HL-60/S4 treated with phorbol 12-myristate 13-acetate at 8.2 ng/mL for 4 days and 3 days (cell line): ENCODE results near the gene COL24A1.

ENCODE experiments used
- in situ Hi-C: fragments of 300-500 bp; cut with MboI; formaldehyde crosslinking; loops from 2 replicates; pipeline ENCODE4 v1.15.0; 2022; ENCODE audit warnings: low sequenced_read_pairs

Gene COL24A1

GRCh38 chr1:85705940-85706339, 450.6 kb downstream of the COL24A1 start:
- in situ Hi-C loops = no loop called here

GRCh38 chr1:85700422-85700821, 456.1 kb downstream of the COL24A1 start:
- in situ Hi-C loops = no loop called here

DNA sequence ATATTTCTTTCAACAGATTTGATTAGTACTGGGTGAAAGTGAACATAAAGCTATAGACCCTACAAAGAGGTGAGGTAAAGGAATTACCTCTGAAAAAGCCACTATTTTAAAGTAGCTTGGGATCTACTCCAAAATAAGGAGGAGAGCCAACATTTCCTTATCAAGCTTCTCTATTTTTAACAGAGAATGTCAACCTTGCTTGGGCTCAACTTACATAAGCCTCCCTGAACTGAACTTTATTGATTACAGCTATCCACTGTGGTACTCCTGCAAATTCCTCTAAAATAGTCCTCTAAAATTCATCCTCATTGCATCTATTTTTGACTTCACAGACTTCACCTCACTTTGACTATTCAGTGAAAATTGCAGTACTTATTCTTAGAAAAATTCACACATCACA, 458.7 kb downstream of the COL24A1 start:
- in situ Hi-C loops = no loop called here

GRCh38 chr1:85692730-85693314, 463.8 kb downstream of the COL24A1 start:
- in situ Hi-C loops = no loop called here

DNA sequence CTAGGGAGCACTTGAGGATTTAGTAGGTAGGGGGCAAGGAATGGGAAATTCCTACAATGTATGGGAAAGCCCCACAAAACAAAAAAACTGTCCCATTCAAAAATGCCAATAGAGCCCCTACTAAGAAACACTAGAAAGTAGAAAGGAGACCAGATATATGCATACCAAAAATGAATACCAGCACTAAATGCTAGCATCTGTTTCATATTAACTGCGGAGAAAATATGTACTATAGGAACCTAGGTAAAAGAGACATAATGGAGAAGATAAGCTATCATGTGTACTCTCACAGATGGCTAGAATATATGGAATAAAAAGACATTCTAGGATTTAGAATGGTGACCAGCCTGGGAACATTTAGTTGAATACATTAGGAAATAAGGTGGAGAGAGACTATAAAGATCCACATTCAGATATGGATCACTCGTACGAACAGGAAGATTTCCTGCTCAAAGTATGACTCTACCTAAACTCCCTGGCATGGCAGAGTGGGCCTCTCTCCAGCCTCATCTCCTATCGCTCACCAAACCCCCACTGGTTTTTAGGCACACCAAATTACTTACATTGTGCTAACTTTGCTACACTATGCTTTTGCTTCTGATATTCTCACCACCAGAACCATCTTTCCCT, 466.7 kb downstream of the COL24A1 start:
- in situ Hi-C loops = no loop called here

DNA sequence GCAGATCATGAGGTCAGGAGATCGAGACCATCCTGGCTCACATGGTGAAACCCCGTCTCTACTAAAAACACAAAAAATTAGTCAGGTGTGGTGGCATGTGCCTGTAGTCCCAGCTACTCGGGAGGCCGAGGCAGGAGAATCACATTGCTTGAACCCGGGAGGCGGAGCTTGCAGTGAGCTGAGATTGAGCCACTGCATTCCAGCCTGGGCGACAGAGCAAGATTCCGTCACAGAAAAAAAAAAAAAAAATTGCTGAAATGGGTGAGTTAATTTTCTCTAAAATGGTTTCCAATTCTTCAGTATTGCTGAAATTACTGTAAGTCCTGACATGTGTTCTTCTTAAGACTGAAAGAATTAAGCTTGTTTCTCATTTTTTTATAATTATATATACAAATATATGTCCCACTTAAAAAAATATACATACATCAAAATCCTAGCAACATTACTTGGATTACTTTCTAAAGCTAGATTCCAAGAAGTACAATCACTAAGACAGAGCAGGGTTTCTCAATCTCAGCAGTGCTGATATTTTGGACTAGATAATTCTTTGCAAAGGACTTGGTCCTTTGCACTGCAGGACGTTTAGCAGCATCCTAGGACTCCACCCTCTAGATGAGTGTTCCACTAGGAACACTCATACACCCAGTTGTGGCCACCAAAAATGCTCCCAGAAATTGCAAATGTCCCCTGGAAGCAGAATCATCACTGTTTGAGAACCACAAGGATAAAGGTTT, 473.1 kb downstream of the COL24A1 start:
- in situ Hi-C loops = no loop called here

DNA sequence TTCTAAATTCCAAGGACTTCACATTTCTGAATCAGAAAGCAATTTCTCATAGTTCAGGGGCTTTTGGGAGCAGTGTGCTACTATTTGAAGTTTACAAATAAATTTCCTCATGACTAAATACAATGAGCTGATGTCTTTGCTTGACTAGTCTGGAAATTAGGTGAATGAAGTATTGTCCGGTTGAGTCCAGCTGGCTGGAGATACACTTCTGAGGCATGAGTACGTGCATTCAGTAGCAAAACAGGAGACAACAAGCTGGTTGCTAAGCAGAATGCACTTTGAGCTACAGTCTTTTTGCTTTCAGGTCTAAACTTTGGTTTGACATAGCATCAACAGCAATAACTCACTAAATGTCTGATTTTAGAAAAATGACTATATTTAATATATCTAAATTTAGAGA, 475.5 kb downstream of the COL24A1 start:
- in situ Hi-C loops = no loop called here
